GM12873 (cell line): ENCODE data around the gene MT4.

Experiments used
- CTCF ChIP-seq: IDR thresholded peaks from 2 replicates; pipeline ENCODE4 v1.5.1; 2012; ENCODE audit warnings: low read depth, mild to moderate bottlenecking, moderate library complexity, low read length, control low read depth; ENCODE audit not compliant: insufficient read depth; ENCODE audit errors: missing control alignments

Gene MT4

GRCh38 chr16:56616608-56617211, 51.8 kb downstream of the MT4 start:
- no peak for TF ChIP-seq CTCF

- no peak for TF ChIP-seq CTCF
Measured at GRCh38 chr16:56617212-56618085, 52.6 kb downstream of the MT4 start.

GRCh38 chr16:56618138-56618537, 53.3 kb downstream of the MT4 start:
- no peak for TF ChIP-seq CTCF
